IPS-15b (cell line): ENCODE measurements around the gene SSC4D.

ENCODE experiments used
- H3K27me3 ChIP-seq: one replicate; pipeline ENCODE4 v1.6.1; 2013; ENCODE audit warnings: low read length; ENCODE audit not compliant: control insufficient read depth, insufficient read depth
- H3K36me3 ChIP-seq: one replicate; pipeline ENCODE4 v1.6.1; 2013; ENCODE audit warnings: low read length; ENCODE audit not compliant: control insufficient read depth, insufficient read depth
- H3K4me1 ChIP-seq: one replicate; pipeline ENCODE4 v1.6.1; 2013; ENCODE audit warnings: mild to moderate bottlenecking, low read length; ENCODE audit not compliant: control insufficient read depth, insufficient read depth
- H3K4me3 ChIP-seq: one replicate; pipeline ENCODE4 v1.5.1; 2013; ENCODE audit warnings: low read depth, low read length
- H3K9ac ChIP-seq: one replicate; pipeline ENCODE4 v1.6.1; 2013; ENCODE audit warnings: low read depth, mild to moderate bottlenecking, low read length
- H3K9me3 ChIP-seq: one replicate; pipeline ENCODE4 v1.6.1; 2013; ENCODE audit warnings: mild to moderate bottlenecking, low read length; ENCODE audit not compliant: control insufficient read depth, insufficient read depth

Gene SSC4D

DNA sequence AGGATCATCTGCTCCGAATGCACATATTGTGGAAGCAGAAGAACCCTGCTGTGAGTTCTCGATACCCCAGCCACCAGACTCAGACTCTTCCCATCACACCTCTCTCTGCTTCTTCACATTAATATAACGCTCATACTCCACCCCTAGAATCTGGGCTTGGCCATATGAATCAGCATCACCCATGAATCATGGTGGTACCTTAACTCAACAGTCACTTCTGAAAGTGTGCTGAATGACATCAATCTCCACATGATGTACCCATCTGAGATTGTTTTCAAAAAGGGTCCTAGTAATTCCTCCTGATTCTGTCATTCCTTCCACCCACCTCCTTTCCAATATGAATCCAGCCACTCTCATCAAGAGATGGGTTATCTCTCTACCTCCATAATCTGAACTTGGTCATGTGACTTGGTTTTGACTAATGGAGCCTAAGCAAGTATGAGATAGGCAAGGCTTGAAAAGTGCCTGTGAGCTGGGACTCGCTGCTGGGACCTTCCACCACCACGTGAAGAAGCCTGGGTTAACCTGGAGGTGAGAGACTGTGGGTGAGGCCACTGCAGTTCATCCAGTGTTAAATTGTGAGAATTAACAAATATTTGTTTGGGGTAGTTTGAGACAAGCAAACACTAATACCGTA, 66.1 kb downstream of the SSC4D start:
- Histone ChIP-seq H3K27me3 (no peaks in the 10 kb centered on the region), H3K4me3 (no peak overlapping the region), H3K36me3 (peaks cover 28% of the 10 kb centered on the region), H3K4me1 (no peaks in the 10 kb centered on the region), H3K9ac (no peak overlapping the region), H3K9me3 (no peaks in the 10 kb centered on the region)

DNA sequence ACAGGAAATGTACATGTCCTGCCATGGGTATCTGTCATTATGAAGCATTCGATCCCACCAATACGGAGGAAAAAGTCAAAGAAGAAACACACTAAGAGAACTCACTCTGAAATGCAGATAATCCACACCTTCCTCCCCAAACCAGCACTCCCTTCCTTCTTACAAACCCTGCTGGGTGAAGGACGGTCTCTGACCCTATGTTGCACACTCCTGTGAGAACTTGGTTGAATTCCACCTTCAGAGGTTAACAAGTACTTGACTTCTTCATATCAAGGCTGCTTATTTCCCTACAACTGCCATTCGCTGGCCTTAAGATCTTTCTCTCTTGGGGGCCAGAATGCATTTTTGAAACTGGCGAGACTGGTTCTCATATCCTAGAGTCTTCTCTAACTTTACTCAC, 67.3 kb downstream of the SSC4D start:
- H3K27me3 ChIP-seq, result no peaks in the 10 kb centered on the region
- H3K9ac ChIP-seq, result no peak overlapping the region
- no peak overlapping the region for H3K4me3 ChIP-seq
- peaks cover 25% of the 10 kb centered on the region for H3K36me3 ChIP-seq
- H3K4me1 ChIP-seq, result no peaks in the 10 kb centered on the region
- H3K9me3 ChIP-seq, result no peaks in the 10 kb centered on the region

DNA sequence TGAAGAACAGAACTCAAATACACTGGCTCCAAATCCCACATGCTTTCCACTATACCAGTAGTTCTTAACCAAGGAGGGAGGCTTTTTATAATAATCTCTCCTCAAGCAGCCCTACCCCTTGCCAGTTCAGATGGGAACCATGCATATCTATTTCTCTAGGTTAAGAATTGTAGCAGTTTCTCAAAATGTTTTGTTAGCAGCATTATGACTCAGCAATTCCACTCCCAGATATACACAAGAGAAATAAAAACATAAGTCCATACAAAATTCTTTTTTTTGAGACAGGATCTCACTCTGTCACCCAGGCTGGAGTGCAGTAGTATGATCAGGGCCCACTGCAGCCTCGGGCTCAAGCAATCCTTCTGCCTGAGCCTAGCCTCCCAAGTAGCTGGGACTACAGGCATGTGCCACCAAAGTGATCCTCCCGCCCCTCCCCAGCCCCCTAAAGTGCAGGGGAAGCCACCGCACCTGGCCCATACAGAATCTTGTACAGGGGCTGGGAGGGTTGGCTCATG, 68.8 kb downstream of the SSC4D start:
- peaks cover 12% of the 10 kb centered on the region for H3K36me3 ChIP-seq
- H3K9ac ChIP-seq, result no peak overlapping the region
- no peaks in the 10 kb centered on the region for H3K27me3 ChIP-seq
- H3K4me3 ChIP-seq, result no peak overlapping the region
- H3K4me1 ChIP-seq, result no peaks in the 10 kb centered on the region
- no peaks in the 10 kb centered on the region for H3K9me3 ChIP-seq
